GM23338 (cell line): ENCODE measurements around the gene CORO1C. TPM values are rescaled to one million over a fixed set of nuclear protein-coding genes. Genes with fewer than 3 reads are reported as not detected.

Experiments
- ATAC-seq: fragments of 200-7000 bp; cut with Tn5 transposase; 3 replicates; pipeline ENCODE4 v1.9.1; 2020
- DNase-seq: peaks from one replicate; pipeline ENCODE4 v3.0.0-alpha.2; 2015; ENCODE audit warnings: low spot score
- H2AFZ ChIP-seq: fragments of 200-600 bp; sonication (generic); 2 replicates; pipeline ENCODE4 v1.8.0; 2016; ENCODE audit warnings: antibody characterized with exemption, mild to moderate bottlenecking, moderate library complexity
- H3F3A ChIP-seq: fragments of 200-600 bp; sonication (generic); replicated peaks from 2 replicates; pipeline ENCODE4 v1.8.0; 2017; ENCODE audit warnings: antibody characterized with exemption, mixed run types, low read depth
- H3K27ac ChIP-seq: fragments of 200-600 bp; sonication (generic); 2 replicates; pipeline ENCODE4 v1.6.1; 2016; ENCODE audit warnings: low read depth
- H3K27me3 ChIP-seq: fragments of 200-600 bp; sonication (generic); 2 replicates; pipeline ENCODE4 v1.8.0; 2016; ENCODE audit warnings: mild to moderate bottlenecking, mixed run types, moderate library complexity; ENCODE audit not compliant: insufficient read depth
- H3K36me3 ChIP-seq: fragments of 200-600 bp; sonication (generic); 2 replicates; pipeline ENCODE4 v1.8.0; 2016; ENCODE audit warnings: mild to moderate bottlenecking; ENCODE audit not compliant: insufficient read depth
- H3K4me1 ChIP-seq: fragments of 200-600 bp; sonication (generic); 2 replicates; pipeline ENCODE4 v1.8.0; 2016; ENCODE audit warnings: mild to moderate bottlenecking, moderate library complexity; ENCODE audit not compliant: insufficient read depth
- H3K4me2 ChIP-seq: fragments of 200-600 bp; sonication (generic); 2 replicates; pipeline ENCODE4 v1.7.1; 2017; ENCODE audit warnings: mixed run types
- H3K4me3 ChIP-seq: fragments of 200-600 bp; sonication (generic); 2 replicates; pipeline ENCODE4 v1.6.1; 2016; ENCODE audit warnings: mixed run types
- H3K79me2 ChIP-seq: fragments of 200-600 bp; sonication (generic); replicated peaks from 2 replicates; pipeline ENCODE4 v1.8.0; 2017; ENCODE audit warnings: mild to moderate bottlenecking; ENCODE audit not compliant: insufficient read depth
- H3K9me2 ChIP-seq: fragments of 200-600 bp; sonication (generic); 2 replicates; pipeline ENCODE4 v1.8.0; 2017; ENCODE audit not compliant: insufficient read depth
- H4K20me1 ChIP-seq: fragments of 200-600 bp; sonication (generic); replicated peaks from 2 replicates; pipeline ENCODE4 v1.8.0; 2017; ENCODE audit warnings: mild to moderate bottlenecking; ENCODE audit not compliant: insufficient read depth
- H3K27ac Mint-ChIP-seq: 2 replicates; pipeline ENCODE4 v1.8.0; 2020; ENCODE audit warnings: inconsistent platforms, mild to moderate bottlenecking, moderate library complexity, mixed read lengths
- H3K27me3 Mint-ChIP-seq: 3 replicates; pipeline ENCODE4 v1.8.0; 2022; ENCODE audit warnings: low read depth, mild to moderate bottlenecking, moderate library complexity, mixed read lengths, inconsistent platforms; ENCODE audit not compliant: insufficient read depth, poor library complexity
- H3K36me3 Mint-ChIP-seq: 3 replicates; pipeline ENCODE4 v1.8.0; 2021; ENCODE audit warnings: low read depth, mild to moderate bottlenecking, inconsistent platforms, moderate library complexity, mixed read lengths
- H3K4me1 Mint-ChIP-seq: 3 replicates; pipeline ENCODE4 v1.8.0; 2020; ENCODE audit warnings: mild to moderate bottlenecking, inconsistent platforms, mixed read lengths
- H3K4me3 Mint-ChIP-seq: 3 replicates; pipeline ENCODE4 v1.8.0; 2021; ENCODE audit warnings: moderate library complexity, mild to moderate bottlenecking, inconsistent platforms, mixed read lengths
- H3K9me3 Mint-ChIP-seq: 3 replicates; pipeline ENCODE4 v1.8.0; 2020; ENCODE audit warnings: moderate library complexity, mild to moderate bottlenecking, inconsistent platforms, mixed read lengths
- CREB1 ChIP-seq: fragments of 250-450 bp; sonication (Bioruptor Pico); IDR thresholded peaks from 2 replicates; pipeline ENCODE4 v1.5.0; 2020; ENCODE audit warnings: low read depth, mild to moderate bottlenecking, moderate library complexity
- JUNB ChIP-seq: IDR thresholded peaks from one replicate; pipeline ENCODE4 v1.6.1; 2016; ENCODE audit warnings: antibody characterized with exemption; ENCODE audit not compliant: unreplicated experiment
- NANOG ChIP-seq: IDR thresholded peaks from 2 replicates; pipeline ENCODE4 v1.6.1; 2016; ENCODE audit warnings: antibody characterized with exemption, borderline replicate concordance
- POLR2AphosphoS5 ChIP-seq: IDR thresholded peaks from 2 replicates; pipeline ENCODE4 v1.6.1; 2016; ENCODE audit warnings: antibody characterized with exemption, low read depth
- ZNF114 ChIP-seq: fragments of 250-450 bp; sonication (Bioruptor Pico); IDR thresholded peaks from 2 replicates; pipeline ENCODE4 v1.5.0; 2020; ENCODE audit warnings: mild to moderate bottlenecking, moderate library complexity
- ZNF331 ChIP-seq: fragments of 250-450 bp; sonication (Bioruptor Pico); IDR thresholded peaks from 2 replicates; pipeline ENCODE4 v1.5.0; 2020; ENCODE audit warnings: low read depth, mild to moderate bottlenecking, moderate library complexity
- polyA plus RNA-seq: library from polyadenylated mRNA; unstranded; fragments of >200 nt; fragmentation: Nextera tagmentation; extraction: Ambion mirVana; gene quantifications from 2 replicates; pipeline ENCODE4 v1.2.1, GENCODE V29; 2016
- total RNA-seq: library from RNA; depleted of rRNA; stranded (reverse); fragments of >200 nt; shearing (Covaris generic); gene quantifications from 2 replicates; pipeline ENCODE4 v1.2.3, GENCODE V29; 2014
- TF ChIP-seq, protein P1 (sequence below): IDR thresholded peaks from 2 replicates; pipeline ENCODE4 v1.6.1; 2016; ENCODE audit warnings: antibody characterized with exemption
- TF ChIP-seq, protein P2 (sequence below): IDR thresholded peaks from one replicate; pipeline ENCODE4 v1.6.1; 2018; ENCODE audit warnings: antibody characterized with exemption; ENCODE audit not compliant: unreplicated experiment
- TF ChIP-seq, protein P3 (sequence below), 2 experiments: fragments of 200-600 bp in 1 of 2; sonication (generic) in 1 of 2; conservative IDR thresholded peaks; 2 replicates each; pipeline versions ENCODE4 v1.5.1 to v1.6.1; 2016 to 2017; ENCODE audit warnings: antibody characterized with exemption in 2 of 2, low read depth in 2 of 2, mild to moderate bottlenecking in 2 of 2, moderate library complexity in 1 of 2
- TF ChIP-seq, protein P4 (sequence below): fragments of 250-450 bp; sonication (Bioruptor Pico); IDR thresholded peaks from 2 replicates; pipeline ENCODE4 v1.5.0; 2020; ENCODE audit warnings: mild to moderate bottlenecking, moderate library complexity

CORO1C gene
- total and polyA plus RNA-seq, 2 experiments from 2014 or later, result 59.2 to 89.5 TPM

DNA sequence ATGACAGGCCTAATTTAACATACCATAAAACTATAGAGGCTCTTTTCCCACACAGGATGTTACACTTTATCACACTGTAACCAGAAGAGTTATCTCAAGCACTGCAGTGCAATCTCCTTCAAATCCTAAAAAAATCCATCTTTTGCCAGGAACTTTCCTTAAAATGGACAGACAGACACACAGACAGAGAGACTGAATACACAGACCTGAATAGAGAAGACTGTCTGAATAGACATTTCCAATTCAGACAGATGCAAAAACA, 6.5 kb downstream of the CORO1C start (continued):
- TF ChIP-seq, protein P1, sequence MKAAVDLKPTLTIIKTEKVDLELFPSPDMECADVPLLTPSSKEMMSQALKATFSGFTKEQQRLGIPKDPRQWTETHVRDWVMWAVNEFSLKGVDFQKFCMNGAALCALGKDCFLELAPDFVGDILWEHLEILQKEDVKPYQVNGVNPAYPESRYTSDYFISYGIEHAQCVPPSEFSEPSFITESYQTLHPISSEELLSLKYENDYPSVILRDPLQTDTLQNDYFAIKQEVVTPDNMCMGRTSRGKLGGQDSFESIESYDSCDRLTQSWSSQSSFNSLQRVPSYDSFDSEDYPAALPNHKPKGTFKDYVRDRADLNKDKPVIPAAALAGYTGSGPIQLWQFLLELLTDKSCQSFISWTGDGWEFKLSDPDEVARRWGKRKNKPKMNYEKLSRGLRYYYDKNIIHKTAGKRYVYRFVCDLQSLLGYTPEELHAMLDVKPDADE, result no peak
- TF ChIP-seq JUNB, result no peak
- TF ChIP-seq POLR2AphosphoS5, result no peak
- TF ChIP-seq, protein P2, sequence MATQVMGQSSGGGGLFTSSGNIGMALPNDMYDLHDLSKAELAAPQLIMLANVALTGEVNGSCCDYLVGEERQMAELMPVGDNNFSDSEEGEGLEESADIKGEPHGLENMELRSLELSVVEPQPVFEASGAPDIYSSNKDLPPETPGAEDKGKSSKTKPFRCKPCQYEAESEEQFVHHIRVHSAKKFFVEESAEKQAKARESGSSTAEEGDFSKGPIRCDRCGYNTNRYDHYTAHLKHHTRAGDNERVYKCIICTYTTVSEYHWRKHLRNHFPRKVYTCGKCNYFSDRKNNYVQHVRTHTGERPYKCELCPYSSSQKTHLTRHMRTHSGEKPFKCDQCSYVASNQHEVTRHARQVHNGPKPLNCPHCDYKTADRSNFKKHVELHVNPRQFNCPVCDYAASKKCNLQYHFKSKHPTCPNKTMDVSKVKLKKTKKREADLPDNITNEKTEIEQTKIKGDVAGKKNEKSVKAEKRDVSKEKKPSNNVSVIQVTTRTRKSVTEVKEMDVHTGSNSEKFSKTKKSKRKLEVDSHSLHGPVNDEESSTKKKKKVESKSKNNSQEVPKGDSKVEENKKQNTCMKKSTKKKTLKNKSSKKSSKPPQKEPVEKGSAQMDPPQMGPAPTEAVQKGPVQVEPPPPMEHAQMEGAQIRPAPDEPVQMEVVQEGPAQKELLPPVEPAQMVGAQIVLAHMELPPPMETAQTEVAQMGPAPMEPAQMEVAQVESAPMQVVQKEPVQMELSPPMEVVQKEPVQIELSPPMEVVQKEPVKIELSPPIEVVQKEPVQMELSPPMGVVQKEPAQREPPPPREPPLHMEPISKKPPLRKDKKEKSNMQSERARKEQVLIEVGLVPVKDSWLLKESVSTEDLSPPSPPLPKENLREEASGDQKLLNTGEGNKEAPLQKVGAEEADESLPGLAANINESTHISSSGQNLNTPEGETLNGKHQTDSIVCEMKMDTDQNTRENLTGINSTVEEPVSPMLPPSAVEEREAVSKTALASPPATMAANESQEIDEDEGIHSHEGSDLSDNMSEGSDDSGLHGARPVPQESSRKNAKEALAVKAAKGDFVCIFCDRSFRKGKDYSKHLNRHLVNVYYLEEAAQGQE, result no peak
- TF ChIP-seq ZNF331 (CRISPR knock-in tag), result no peak

DNA sequence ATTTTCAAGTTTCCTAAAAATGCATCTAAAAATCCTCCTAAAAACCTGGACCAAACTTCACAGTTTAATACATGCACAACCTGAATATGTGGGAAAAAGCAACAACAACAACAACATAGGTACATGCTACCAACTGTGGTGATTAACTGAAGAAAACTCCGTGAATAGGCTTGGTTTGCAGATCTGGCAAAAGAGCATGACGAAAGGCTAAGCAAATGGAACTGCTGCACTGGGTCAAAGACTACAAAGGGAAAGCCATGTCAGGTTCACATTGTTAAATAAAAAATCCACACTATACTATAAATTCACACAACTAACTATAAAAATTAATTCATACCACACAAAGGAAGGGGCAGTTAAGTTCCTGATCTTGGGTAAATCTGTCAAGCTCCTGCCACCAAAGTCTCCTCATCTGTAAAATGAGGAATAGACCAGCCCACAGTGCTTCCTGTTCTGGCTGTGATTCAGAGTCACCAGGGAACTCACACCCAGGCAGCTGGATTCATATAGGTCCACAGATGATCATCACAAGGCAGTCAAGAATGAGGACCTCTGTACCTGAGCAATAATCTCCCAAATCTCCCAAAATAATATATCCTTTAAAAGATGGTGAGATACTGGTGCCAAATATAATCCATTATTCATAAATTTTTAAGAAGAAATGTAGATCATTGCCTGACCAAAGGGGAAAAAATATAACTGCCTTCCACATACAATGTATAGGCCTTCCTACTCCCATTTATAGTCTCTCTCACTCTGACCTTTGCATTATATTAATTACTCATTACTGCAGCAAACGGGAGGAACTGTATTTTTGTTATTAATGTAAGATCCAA, 7.0 kb downstream of the CORO1C start:
- no peaks in the 10 kb centered on the region for H3K9me2 ChIP-seq
- H3K4me2 ChIP-seq, result no peak overlapping the region
- 0 out of 2 replicates have a peak overlapping the region, but pooled peaks have one; percentile 1 for H3K27ac ChIP-seq
- H3K27me3 Mint-ChIP-seq, result no peaks in the 10 kb centered on the region
- ATAC-seq (no peak; the same call in 2 of the 3 replicates), DNase-seq (no peak)
- no peak overlapping the region for H3K4me3 ChIP-seq
- H3K36me3 Mint-ChIP-seq, result no peaks in the 10 kb centered on the region
- no peaks in the 10 kb centered on the region for H3K27me3 ChIP-seq
- H3K4me1 Mint-ChIP-seq, result peaks cover 56% of the 10 kb centered on the region
- H3K4me1 ChIP-seq, result peaks cover 42% of the 10 kb centered on the region
- no peak overlapping the region for H2AFZ ChIP-seq
- H3K4me3 Mint-ChIP-seq, result no peak overlapping the region
- no peaks in the 10 kb centered on the region for H3K36me3 ChIP-seq
- no peaks in the 10 kb centered on the region for H3K9me3 Mint-ChIP-seq
- no peaks in the 10 kb centered on the region for H3F3A ChIP-seq
- no peak overlapping the region for H3K27ac Mint-ChIP-seq
- H3K79me2 ChIP-seq, result peaks cover 100% of the 10 kb centered on the region
- peaks cover 25% of the 10 kb centered on the region for H4K20me1 ChIP-seq
- TF ChIP-seq, protein P3, sequence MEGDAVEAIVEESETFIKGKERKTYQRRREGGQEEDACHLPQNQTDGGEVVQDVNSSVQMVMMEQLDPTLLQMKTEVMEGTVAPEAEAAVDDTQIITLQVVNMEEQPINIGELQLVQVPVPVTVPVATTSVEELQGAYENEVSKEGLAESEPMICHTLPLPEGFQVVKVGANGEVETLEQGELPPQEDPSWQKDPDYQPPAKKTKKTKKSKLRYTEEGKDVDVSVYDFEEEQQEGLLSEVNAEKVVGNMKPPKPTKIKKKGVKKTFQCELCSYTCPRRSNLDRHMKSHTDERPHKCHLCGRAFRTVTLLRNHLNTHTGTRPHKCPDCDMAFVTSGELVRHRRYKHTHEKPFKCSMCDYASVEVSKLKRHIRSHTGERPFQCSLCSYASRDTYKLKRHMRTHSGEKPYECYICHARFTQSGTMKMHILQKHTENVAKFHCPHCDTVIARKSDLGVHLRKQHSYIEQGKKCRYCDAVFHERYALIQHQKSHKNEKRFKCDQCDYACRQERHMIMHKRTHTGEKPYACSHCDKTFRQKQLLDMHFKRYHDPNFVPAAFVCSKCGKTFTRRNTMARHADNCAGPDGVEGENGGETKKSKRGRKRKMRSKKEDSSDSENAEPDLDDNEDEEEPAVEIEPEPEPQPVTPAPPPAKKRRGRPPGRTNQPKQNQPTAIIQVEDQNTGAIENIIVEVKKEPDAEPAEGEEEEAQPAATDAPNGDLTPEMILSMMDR (conservative IDR thresholded peaks at IDR 0.05; ENCODE audit: low read depth in 2 of 2), result no peak
- TF ChIP-seq ZNF114, result no peak
- TF ChIP-seq, protein P4, sequence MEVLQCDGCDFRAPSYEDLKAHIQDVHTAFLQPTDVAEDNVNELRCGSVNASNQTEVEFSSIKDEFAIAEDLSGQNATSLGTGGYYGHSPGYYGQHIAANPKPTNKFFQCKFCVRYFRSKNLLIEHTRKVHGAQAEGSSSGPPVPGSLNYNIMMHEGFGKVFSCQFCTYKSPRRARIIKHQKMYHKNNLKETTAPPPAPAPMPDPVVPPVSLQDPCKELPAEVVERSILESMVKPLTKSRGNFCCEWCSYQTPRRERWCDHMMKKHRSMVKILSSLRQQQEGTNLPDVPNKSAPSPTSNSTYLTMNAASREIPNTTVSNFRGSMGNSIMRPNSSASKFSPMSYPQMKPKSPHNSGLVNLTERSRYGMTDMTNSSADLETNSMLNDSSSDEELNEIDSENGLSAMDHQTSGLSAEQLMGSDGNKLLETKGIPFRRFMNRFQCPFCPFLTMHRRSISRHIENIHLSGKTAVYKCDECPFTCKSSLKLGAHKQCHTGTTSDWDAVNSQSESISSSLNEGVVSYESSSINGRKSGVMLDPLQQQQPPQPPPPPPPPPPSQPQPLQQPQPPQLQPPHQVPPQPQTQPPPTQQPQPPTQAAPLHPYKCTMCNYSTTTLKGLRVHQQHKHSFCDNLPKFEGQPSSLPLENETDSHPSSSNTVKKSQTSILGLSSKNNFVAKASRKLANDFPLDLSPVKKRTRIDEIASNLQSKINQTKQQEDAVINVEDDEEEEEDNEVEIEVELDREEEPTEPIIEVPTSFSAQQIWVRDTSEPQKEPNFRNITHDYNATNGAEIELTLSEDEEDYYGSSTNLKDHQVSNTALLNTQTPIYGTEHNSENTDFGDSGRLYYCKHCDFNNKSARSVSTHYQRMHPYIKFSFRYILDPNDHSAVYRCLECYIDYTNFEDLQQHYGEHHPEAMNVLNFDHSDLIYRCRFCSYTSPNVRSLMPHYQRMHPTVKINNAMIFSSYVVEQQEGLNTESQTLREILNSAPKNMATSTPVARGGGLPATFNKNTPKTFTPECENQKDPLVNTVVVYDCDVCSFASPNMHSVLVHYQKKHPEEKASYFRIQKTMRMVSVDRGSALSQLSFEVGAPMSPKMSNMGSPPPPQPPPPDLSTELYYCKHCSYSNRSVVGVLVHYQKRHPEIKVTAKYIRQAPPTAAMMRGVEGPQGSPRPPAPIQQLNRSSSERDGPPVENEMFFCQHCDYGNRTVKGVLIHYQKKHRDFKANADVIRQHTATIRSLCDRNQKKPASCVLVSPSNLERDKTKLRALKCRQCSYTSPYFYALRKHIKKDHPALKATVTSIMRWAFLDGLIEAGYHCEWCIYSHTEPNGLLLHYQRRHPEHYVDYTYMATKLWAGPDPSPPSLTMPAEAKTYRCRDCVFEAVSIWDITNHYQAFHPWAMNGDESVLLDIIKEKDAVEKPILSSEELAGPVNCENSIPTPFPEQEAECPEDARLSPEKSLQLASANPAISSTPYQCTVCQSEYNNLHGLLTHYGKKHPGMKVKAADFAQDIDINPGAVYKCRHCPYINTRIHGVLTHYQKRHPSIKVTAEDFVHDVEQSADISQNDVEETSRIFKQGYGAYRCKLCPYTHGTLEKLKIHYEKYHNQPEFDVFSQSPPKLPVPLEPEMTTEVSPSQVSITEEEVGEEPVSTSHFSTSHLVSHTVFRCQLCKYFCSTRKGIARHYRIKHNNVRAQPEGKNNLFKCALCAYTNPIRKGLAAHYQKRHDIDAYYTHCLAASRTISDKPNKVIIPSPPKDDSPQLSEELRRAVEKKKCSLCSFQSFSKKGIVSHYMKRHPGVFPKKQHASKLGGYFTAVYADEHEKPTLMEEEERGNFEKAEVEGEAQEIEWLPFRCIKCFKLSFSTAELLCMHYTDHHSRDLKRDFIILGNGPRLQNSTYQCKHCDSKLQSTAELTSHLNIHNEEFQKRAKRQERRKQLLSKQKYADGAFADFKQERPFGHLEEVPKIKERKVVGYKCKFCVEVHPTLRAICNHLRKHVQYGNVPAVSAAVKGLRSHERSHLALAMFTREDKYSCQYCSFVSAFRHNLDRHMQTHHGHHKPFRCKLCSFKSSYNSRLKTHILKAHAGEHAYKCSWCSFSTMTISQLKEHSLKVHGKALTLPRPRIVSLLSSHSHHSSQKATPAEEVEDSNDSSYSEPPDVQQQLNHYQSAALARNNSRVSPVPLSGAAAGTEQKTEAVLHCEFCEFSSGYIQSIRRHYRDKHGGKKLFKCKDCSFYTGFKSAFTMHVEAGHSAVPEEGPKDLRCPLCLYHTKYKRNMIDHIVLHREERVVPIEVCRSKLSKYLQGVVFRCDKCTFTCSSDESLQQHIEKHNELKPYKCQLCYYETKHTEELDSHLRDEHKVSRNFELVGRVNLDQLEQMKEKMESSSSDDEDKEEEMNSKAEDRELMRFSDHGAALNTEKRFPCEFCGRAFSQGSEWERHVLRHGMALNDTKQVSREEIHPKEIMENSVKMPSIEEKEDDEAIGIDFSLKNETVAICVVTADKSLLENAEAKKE (CRISPR knock-in tag), result no peak
- no peak for TF ChIP-seq CREB1 (CRISPR knock-in tag)
- no peak for TF ChIP-seq NANOG
- TF ChIP-seq JUNB, result no peak
